GM12878 (cell line): ENCODE data around the gene SLC15A1. TPM values are rescaled to one million over a fixed set of nuclear protein-coding genes. Genes with fewer than 3 reads are reported as not detected.

ENCODE experiments used
- ATAC-seq: fragments of 200-7000 bp; cut with Tn5 transposase; 3 replicates; pipeline ENCODE4 v1.9.1; 2020; ENCODE audit warnings: mild to moderate bottlenecking, moderate library complexity
- BruUV-seq: library from RNA; stranded (reverse); fragments of 400-500 nt; replicated peaks from 2 replicates; lab custom pipeline; 2021; lab: Mats Ljungman, UMichigan
- CTCF ChIA-PET: fragments of 300-600 bp; sonication (Branson Sonifier 250); formaldehyde crosslinking; extraction: SDS; loops from one replicate; lab custom pipeline; 2021; ENCODE audit warnings: inconsistent platforms; lab: Yijun Ruan, JAX
- POLR2A ChIA-PET: fragments of 350-600 bp; formaldehyde crosslinking; extraction: SDS; loops from one replicate; lab custom pipeline; 2021; ENCODE audit warnings: inconsistent platforms; lab: Charles Lee
- RAD21 ChIA-PET: fragments of 300-600 bp; sonication (Branson Sonifier 250); formaldehyde crosslinking; loops from one replicate; lab custom pipeline; 2023; ENCODE audit warnings: antibody characterized with exemption; ENCODE audit not compliant: unreplicated experiment; lab: Charles Lee
- SMC1A ChIA-PET: fragments of 300-600 bp; sonication (Branson Sonifier 250); formaldehyde crosslinking; loops from one replicate; lab custom pipeline; 2023; ENCODE audit not compliant: unreplicated experiment, uncharacterized antibody; lab: Charles Lee
- DNase-seq: peaks from one replicate; pipeline ENCODE4 v3.0.0-alpha.2; 2011; ENCODE audit warnings: low read depth, low spot score
- FAIRE-seq: peaks from 3 replicates; lab custom pipeline; 2011; peaks lifted over from hg19 to GRCh38; lab: Jason Lieb, UNC
- H2AFZ ChIP-seq: 2 replicates; pipeline ENCODE4 v1.6.0; 2011; ENCODE audit warnings: low read depth, low read length, control low read depth; ENCODE audit not compliant: control insufficient read depth
- H3K27ac ChIP-seq: 2 replicates; pipeline ENCODE4 v1.5.1; 2011; ENCODE audit warnings: control low read depth; ENCODE audit not compliant: control insufficient read depth, insufficient read depth
- H3K27me3 ChIP-seq, 2 experiments: replicated peaks in 1 of 2; 2 replicates each; pipeline versions ENCODE4 v1.6.0 to v1.6.1; 2011; ENCODE audit warnings: low read length in 1 of 2; ENCODE audit not compliant: control insufficient read depth in 2 of 2, insufficient read depth in 2 of 2
- H3K36me3 ChIP-seq, 2 experiments: 2 replicates each; pipeline ENCODE4 v1.5.1; 2011; ENCODE audit warnings: low read length in 1 of 2; ENCODE audit not compliant: control insufficient read depth in 2 of 2, insufficient read depth in 2 of 2
- H3K4me1 ChIP-seq: 2 replicates; pipeline ENCODE4 v1.6.1; 2011; ENCODE audit warnings: mild to moderate bottlenecking, low read length, moderate library complexity, mixed read lengths; ENCODE audit not compliant: control insufficient read depth, insufficient read depth
- H3K4me2 ChIP-seq: 2 replicates; pipeline ENCODE4 v1.6.0; 2011; ENCODE audit warnings: control low read depth; ENCODE audit not compliant: control insufficient read depth, insufficient read depth
- H3K4me3 ChIP-seq: fragments of 200-600 bp; sonication (generic); 2 replicates; pipeline ENCODE4 v1.5.1; 2016
- H3K79me2 ChIP-seq: 2 replicates; pipeline ENCODE4 v1.6.0; 2011; ENCODE audit warnings: low read length; ENCODE audit not compliant: control insufficient read depth, insufficient read depth
- H3K9ac ChIP-seq: 2 replicates; pipeline ENCODE4 v1.8.0; 2011; ENCODE audit warnings: low read length, control low read depth, mixed read lengths; ENCODE audit not compliant: control insufficient read depth, insufficient read depth
- H3K9me3 ChIP-seq: replicated peaks from 3 replicates; pipeline ENCODE4 v1.5.1; 2011; ENCODE audit warnings: mild to moderate bottlenecking, low read length; ENCODE audit not compliant: control insufficient read depth, insufficient read depth
- H4K20me1 ChIP-seq: 2 replicates; pipeline ENCODE4 v1.6.0; 2011; ENCODE audit not compliant: control insufficient read depth, insufficient read depth
- IRF4 ChIP-seq: IDR thresholded peaks from 2 replicates; pipeline ENCODE4 v1.6.1; 2011; ENCODE audit warnings: low read depth, low read length
- MTA3 ChIP-seq: IDR thresholded peaks from 2 replicates; pipeline ENCODE4 v1.6.1; 2012; ENCODE audit warnings: low read length, inconsistent platforms, borderline replicate concordance
- NBN ChIP-seq: fragments of 450-650 bp; IDR thresholded peaks from 2 replicates; pipeline ENCODE4 v1.6.1; 2016
- NRF1 ChIP-seq: conservative IDR thresholded peaks from 2 replicates; pipeline ENCODE4 v1.6.1; 2011; ENCODE audit warnings: mild to moderate bottlenecking, low read depth, low read length, improper control_type of control experiment
- SIN3A ChIP-seq: IDR thresholded peaks from 2 replicates; pipeline ENCODE4 v1.6.1; 2012; ENCODE audit warnings: low read depth, low read length, improper control_type of control experiment
- SMAD1 ChIP-seq: fragments of 450-650 bp; IDR thresholded peaks from 2 replicates; pipeline ENCODE4 v1.6.1; 2018; ENCODE audit warnings: mild to moderate bottlenecking, low read depth; ENCODE audit not compliant: partially characterized antibody
- ZBTB40 ChIP-seq: fragments of 450-650 bp; IDR thresholded peaks from 2 replicates; pipeline ENCODE4 v1.6.1; 2016; ENCODE audit warnings: mild to moderate bottlenecking, moderate library complexity, borderline replicate concordance
- WGBS: methylation state at CpG from one replicate; pipeline ENCODE4 v1.1.6; 2016; ENCODE audit warnings: low lambda C conversion rate; ENCODE audit not compliant: insufficient replicate concordance, insufficient coverage; ENCODE audit errors: missing lambda C conversion rate; 5-methylcytosine and 5-hydroxymethylcytosine counted together
- in situ Hi-C: fragments of 300-500 bp; cut with MboI; formaldehyde crosslinking; loops from 9 replicates; pipeline ENCODE4 v1.14.3; 2018; ENCODE audit warnings: mixed read lengths
- intact Hi-C: fragments of 100-400 bp; cut with micrococcal nuclease; formaldehyde crosslinking; loops from one replicate; pipeline ENCODE4 v1.14.2; 2022; ENCODE audit not compliant: unreplicated experiment
- polyA plus RNA-seq, 11 experiments: library from polyadenylated mRNA; depleted of rRNA in 4 of 11; unstranded in 6 of 11; stranded (reverse) in 5 of 11; fragments of >200 nt; fragmentation: Nextera tagmentation in 4 of 11; fragmentation: Illumina TruSeq in 1 of 11; extraction: Ambion mirVana in 4 of 11; extraction: Trizol in 1 of 11; gene quantifications; 1 replicate in 1 of 11; 2 replicates in 10 of 11; pipeline versions ENCODE4 v1.2.1 to v1.2.3, GENCODE V29; 2011 to 2016; ENCODE audit warnings: inconsistent platforms in 2 of 11, missing spikeins in 2 of 11, low read depth in 1 of 11
- total RNA-seq, 4 experiments: library from RNA; depleted of rRNA in 3 of 4; stranded (reverse); fragments of >200 nt in 3 of 4; fragmentation: Illumina TruSeq in 1 of 4; extraction: Trizol in 1 of 4; gene quantifications; 2 replicates each; pipeline versions ENCODE4 v1.2.1 to v1.2.3, GENCODE V29; 2013 to 2021

Gene SLC15A1
- total and polyA plus RNA-seq, 10 of the 15 experiments (the other 5 are each of a cell fraction or from before 2014, with no cell fraction given), result not detected

- Histone ChIP-seq H3K79me2 (no peaks in the 10 kb centered on the region), H3K4me3 (no peak overlapping the region), H4K20me1 (no peaks in the 10 kb centered on the region), H3K27me3 (0 out of 4 replicates have a peak, but pooled peaks cover 0 to 2% of the 10 kb centered on the region in 2 experiments), H3K4me1 (no peaks in the 10 kb centered on the region), H3K9me3 (no peaks in the 10 kb centered on the region), H2AFZ (no peak overlapping the region), H3K9ac (no peak overlapping the region), H3K27ac (no peak overlapping the region), H3K36me3 (no peaks in the 10 kb centered on the region), H3K4me2 (no peak overlapping the region)
- FAIRE-seq, result no peak
- 34% methylated on average over 6 of the region's 6 CpGs for WGBS
- no TSS peak for BruUV-seq
- ATAC-seq, result no peak
- intact Hi-C loops, result no loop called here
- TF ChIP-seq MTA3, result no peak
- TF ChIP-seq SIN3A, result no peak
- no peak for TF ChIP-seq SMAD1
- TF ChIP-seq NBN, result no peak
- TF ChIP-seq ZBTB40, result no peak
- no peak for TF ChIP-seq IRF4
- TF ChIP-seq NRF1, result no peak
- ChIA-PET RAD21 (no interaction called here), CTCF (interaction anchor here (1.8 kb wide), 1 partner anchor 16 kb away, joined by 5 read pairs; no protein-coding TSS in a partner anchor), POLR2A (no interaction called here), SMC1A (no interaction called here)
- in situ Hi-C loops, result no loop called here
- no peak for DNase-seq
Measured at GRCh38 chr13:98689347-98689968, 63.0 kb downstream of the SLC15A1 start.
